ENCODE results near the gene VCX2.

DNA sequence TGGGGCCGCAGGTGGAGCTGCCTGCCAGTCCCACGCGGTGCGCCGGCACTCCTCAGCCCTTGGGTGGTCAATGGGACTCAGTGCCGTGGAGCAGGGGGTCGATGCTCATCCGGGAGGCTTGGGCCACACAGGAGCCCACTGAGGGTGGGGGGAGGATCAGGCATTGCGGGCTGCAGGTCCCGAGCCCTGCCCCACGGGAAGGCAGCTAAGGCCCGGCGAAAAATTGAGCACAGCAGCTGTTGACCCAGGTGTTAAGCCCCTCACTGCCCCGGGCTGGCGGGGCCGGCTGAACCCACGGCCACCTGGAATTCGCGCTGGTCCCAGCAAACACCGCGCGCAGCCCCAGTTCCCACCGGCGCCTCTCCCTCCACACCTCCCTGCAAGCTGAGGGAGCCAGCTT, 26.1 kb downstream of the VCX2 start:
- TF ChIP-seq, protein P1, sequence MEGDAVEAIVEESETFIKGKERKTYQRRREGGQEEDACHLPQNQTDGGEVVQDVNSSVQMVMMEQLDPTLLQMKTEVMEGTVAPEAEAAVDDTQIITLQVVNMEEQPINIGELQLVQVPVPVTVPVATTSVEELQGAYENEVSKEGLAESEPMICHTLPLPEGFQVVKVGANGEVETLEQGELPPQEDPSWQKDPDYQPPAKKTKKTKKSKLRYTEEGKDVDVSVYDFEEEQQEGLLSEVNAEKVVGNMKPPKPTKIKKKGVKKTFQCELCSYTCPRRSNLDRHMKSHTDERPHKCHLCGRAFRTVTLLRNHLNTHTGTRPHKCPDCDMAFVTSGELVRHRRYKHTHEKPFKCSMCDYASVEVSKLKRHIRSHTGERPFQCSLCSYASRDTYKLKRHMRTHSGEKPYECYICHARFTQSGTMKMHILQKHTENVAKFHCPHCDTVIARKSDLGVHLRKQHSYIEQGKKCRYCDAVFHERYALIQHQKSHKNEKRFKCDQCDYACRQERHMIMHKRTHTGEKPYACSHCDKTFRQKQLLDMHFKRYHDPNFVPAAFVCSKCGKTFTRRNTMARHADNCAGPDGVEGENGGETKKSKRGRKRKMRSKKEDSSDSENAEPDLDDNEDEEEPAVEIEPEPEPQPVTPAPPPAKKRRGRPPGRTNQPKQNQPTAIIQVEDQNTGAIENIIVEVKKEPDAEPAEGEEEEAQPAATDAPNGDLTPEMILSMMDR (IDR thresholded peaks at IDR 0.05; ENCODE audit: insufficient read depth, low read length) = no peak
- no peak for TF ChIP-seq POLR2AphosphoS5 (IDR thresholded peaks at IDR 0.05; ENCODE audit: low read depth)

All from HL-60 (cell line).